GM12864 (cell line): ENCODE results near the gene ADGRB2.

ENCODE experiments used
- DNase-seq: peaks from one replicate; pipeline ENCODE4 v3.0.0-alpha.2; 2011; ENCODE audit warnings: low read depth
- H3K4me3 ChIP-seq: 2 replicates; pipeline ENCODE4 v1.5.1; 2011; ENCODE audit warnings: mild to moderate bottlenecking, low read depth, low read length, control low read depth
- CTCF ChIP-seq: IDR thresholded peaks from 2 replicates; pipeline ENCODE4 v1.5.1; 2011; ENCODE audit warnings: low read depth, mild to moderate bottlenecking, moderate library complexity, low read length, control low read depth, inconsistent platforms; ENCODE audit errors: missing control alignments

Gene ADGRB2

GRCh38 chr1:31790641-31791091 is 26.5 kb upstream of the ADGRB2 start:
- no peak overlapping the region for H3K4me3 ChIP-seq
- no peak for TF ChIP-seq CTCF
- no peak for DNase-seq

GRCh38 chr1:31790140-31790539 is 26.0 kb upstream of the ADGRB2 start:
- no peak for DNase-seq
- TF ChIP-seq CTCF, result no peak
- no peak overlapping the region for H3K4me3 ChIP-seq

GRCh38 chr1:31789259-31790065 is 25.3 kb upstream of the ADGRB2 start:
- peak; percentile 55 for DNase-seq
- peak; percentile 88 for TF ChIP-seq CTCF
- peak overlapping the region; percentile 74 for H3K4me3 ChIP-seq

GRCh38 chr1:31788825-31789256 is 24.7 kb upstream of the ADGRB2 start:
- peak overlapping the region; percentile 74 for H3K4me3 ChIP-seq
- TF ChIP-seq CTCF, result no peak
- DNase-seq, result no peak

GRCh38 chr1:31788138-31788824 is 24.1 kb upstream of the ADGRB2 start:
- peak overlapping the region; percentile 74 for H3K4me3 ChIP-seq
- peak; percentile 70 for DNase-seq
- TF ChIP-seq CTCF, result no peak

- H3K4me3 ChIP-seq, result peak overlapping the region; percentile 74
- no peak for TF ChIP-seq CTCF
- DNase-seq, result no peak
These were observed 23.6 kb upstream of the ADGRB2 start for GRCh38 chr1:31787786-31788137.

- no peak for DNase-seq
- TF ChIP-seq CTCF, result no peak
- H3K4me3 ChIP-seq, result no peak overlapping the region
These were observed 23.1 kb upstream of the ADGRB2 start for GRCh38 chr1:31787261-31787660.
